ENCODE data around the gene GC. TPM values are rescaled to one million over a fixed set of nuclear protein-coding genes. Genes with fewer than 3 reads are reported as not detected.

Gene GC
- total RNA-seq, 1 donor from 2014 or later, result 0.65 TPM

Other genes starting within 250 kb of the GC start
- 0.60 TPM for gene NPFFR2, start 247.9 kb upstream of the GC start, total RNA-seq

All from ureter (tissue), 1 donor.